Pancreas (tissue), 10 donors: Measurements from ENCODE around the gene CATSPERB. TPM values are rescaled to one million over a fixed set of nuclear protein-coding genes. Genes with fewer than 3 reads are reported as not detected.
"Not testable (repeated sequence)": the region's sequence is repeated elsewhere in the genome, so short reads cannot be mapped to it uniquely, and the experiment has no call there.

ENCODE experiments used
- ATAC-seq, 4 donors: fragments of 200-7000 bp; cut with Tn5 transposase; one replicate each; pipeline versions ENCODE4 v1.8.0 to v1.9.1; 2020; ENCODE audit warnings: mild to moderate bottlenecking in 4 of 4, moderate library complexity in 4 of 4
- DNase-seq, 6 donors: peaks; one replicate each; pipeline ENCODE4 v3.0.0-alpha.2; 2020
- FAIRE-seq: peaks from 2 replicates; lab custom pipeline; 2012; peaks lifted over from hg19 to GRCh38; lab: Jason Lieb, UNC
- H3K27ac ChIP-seq, 4 donors: fragments of 200-600 bp; sonication (generic); 1 replicate in 3 of 4; 2 replicates in 1 of 4; pipeline versions ENCODE4 v1.5.0 to v1.8.0; 2020
- H3K27me3 ChIP-seq, 4 donors: fragments of 200-600 bp; one replicate each; pipeline ENCODE4 v1.8.0; 2021
- H3K36me3 ChIP-seq, 3 donors: fragments of 200-600 bp; sonication (generic) in 1 of 3; one replicate each; pipeline versions ENCODE4 v1.5.0 to v1.8.0; 2020 to 2021
- H3K4me1 ChIP-seq, 3 donors: fragments of 200-600 bp; one replicate each; pipeline ENCODE4 v1.8.0; 2021
- H3K4me3 ChIP-seq, 4 donors: fragments of 200-600 bp; sonication (generic) in 2 of 4; one replicate each; pipeline versions ENCODE4 v1.5.0 to v1.8.0; 2020 to 2021
- H3K9me3 ChIP-seq, 4 donors: fragments of 200-600 bp; one replicate each; pipeline ENCODE4 v1.8.0; 2021
- WGBS, 2 donors: extraction: QIAGEN DNeasy Blood & Tissue Kit; methylation state at CpG; one replicate each; pipeline ENCODE4 v1.1.7; 2013; 5-methylcytosine and 5-hydroxymethylcytosine counted together
- intact Hi-C, 3 donors: fragments of 100-400 bp; cut with DNase I; formaldehyde crosslinking; loops; one replicate each; pipeline versions ENCODE4 v1.11.1 to v1.14.2; 2022
- polyA plus RNA-seq, 2 donors: library from polyadenylated mRNA; stranded (reverse); fragments of 200-250 nt; gene quantifications; one replicate each; pipeline ENCODE4 v1.2.3, GENCODE V29; 2013
- total RNA-seq, 6 donors: library from RNA; stranded (reverse); fragmentation: NEBNext Ultra II Directional in 4 of 6; extraction: Animal tissue kit (Norgen Biotek cat#: 25700) in 4 of 6; gene quantifications; one replicate each; pipeline versions ENCODE4 v1.2.1 to v1.2.4, GENCODE V29; 2021 to 2023
- TF ChIP-seq, protein P1 (sequence below), 4 donors: fragments of 200-600 bp; sonication (generic) in 3 of 4; IDR thresholded peaks; one replicate each; pipeline versions ENCODE4 v1.5.0 to v1.8.0; 2021; ENCODE audit warnings: antibody characterized with exemption in 4 of 4
- donor health status: healthy with polysubstance abuse.
- donor health status: DM: no; HTN: no; CAD: no; lungs with moderate emphysema.
- donor health status: DM: no; HTN: no; CAD: no.
- donor health status: control.
- donor health status: control.
- donor health status: Bipolar disorder and iron deficiency.
- donor health status: DM: yes; HTN: yes; CAD: no.
- donor health status: DM: no; HTN: no; CAD: no.
- donor health status: DM: no; HTN: no; CAD: no.
- donor health status: DM: yes; HTN: yes; CAD: no.

The CATSPERB gene
- total and polyA plus RNA-seq, 8 donors, result 6.0 to 40.0 (median 18.6) TPM

DNA sequence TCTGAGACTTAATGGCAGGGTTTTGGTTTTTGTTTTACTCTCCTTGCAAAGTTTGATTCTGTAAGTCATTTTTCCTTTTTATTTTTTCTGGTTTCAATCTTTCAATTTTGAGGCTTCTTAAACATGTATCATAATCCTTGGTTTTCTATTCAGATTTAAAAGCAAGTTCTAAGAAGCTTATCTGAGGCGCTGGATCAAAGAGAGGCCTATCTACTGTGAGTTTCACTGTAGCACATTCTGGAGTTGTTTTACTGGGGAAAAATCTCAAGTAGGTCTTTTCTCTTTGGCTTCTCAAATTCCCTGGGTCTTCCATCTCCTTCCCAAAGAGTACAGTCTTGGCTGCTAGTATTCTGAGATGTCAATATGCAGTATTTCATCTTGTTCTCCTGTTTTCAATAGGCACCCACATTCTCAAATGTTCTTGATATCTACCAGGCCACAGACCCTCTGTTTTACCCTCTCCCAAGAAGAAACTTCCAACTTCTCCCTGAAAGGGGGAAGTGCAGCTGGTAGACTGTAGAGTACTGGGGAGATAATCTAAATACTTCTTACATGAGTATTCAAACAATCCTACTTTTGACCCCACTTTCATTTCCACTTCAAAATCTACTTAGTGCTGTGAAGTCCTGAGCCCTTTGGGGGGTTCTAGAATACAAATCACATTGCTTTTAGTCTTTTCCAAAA lies 10.9 kb upstream of the CATSPERB start:
- intact Hi-C loops, result no loop called here
- Histone ChIP-seq H3K4me1 (peaks cover 10 to 26% (median 24%) of the 10 kb centered on the region in 3 donors), H3K27ac (peak overlapping the region in 2 of 4 donors; percentile 68 to 77), H3K36me3 (no peaks in the 10 kb centered on the region), H3K27me3 (no peaks in the 10 kb centered on the region), H3K9me3 (no peaks in the 10 kb centered on the region), H3K4me3 (no peak overlapping the region)
- TF ChIP-seq, protein P1, sequence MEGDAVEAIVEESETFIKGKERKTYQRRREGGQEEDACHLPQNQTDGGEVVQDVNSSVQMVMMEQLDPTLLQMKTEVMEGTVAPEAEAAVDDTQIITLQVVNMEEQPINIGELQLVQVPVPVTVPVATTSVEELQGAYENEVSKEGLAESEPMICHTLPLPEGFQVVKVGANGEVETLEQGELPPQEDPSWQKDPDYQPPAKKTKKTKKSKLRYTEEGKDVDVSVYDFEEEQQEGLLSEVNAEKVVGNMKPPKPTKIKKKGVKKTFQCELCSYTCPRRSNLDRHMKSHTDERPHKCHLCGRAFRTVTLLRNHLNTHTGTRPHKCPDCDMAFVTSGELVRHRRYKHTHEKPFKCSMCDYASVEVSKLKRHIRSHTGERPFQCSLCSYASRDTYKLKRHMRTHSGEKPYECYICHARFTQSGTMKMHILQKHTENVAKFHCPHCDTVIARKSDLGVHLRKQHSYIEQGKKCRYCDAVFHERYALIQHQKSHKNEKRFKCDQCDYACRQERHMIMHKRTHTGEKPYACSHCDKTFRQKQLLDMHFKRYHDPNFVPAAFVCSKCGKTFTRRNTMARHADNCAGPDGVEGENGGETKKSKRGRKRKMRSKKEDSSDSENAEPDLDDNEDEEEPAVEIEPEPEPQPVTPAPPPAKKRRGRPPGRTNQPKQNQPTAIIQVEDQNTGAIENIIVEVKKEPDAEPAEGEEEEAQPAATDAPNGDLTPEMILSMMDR (IDR thresholded peaks at IDR 0.05), result no peak
- FAIRE-seq, result no peak
- no peak for DNase-seq
- no peak for ATAC-seq
- WGBS, 2 donors, result 68 to 75% methylated on average over 1 of the region's 1 CpG

DNA sequence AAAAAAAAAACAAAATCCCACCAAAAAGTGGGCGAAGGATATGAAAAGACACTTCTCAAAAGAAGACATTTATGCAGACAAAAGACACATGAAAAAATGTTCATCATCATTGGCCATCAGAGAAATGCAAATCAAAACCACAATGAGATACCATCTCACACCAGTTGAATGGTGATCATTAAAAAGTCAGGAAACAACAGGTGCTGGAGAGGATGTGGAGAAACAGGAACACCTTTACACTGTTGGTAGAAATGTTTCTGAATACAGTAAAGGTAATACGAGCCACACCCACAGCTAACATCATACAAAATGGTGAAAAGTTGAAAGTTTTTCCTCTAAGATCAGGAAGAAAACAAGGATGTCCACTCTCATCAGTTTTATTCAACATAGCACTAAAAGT lies 8.0 kb upstream of the CATSPERB start:
- peaks cover 10 to 19% (median 12%) of the 10 kb centered on the region in 3 donors for H3K4me1 ChIP-seq

GRCh38 chr14:91737619-91738018 lies 5.7 kb upstream of the CATSPERB start:
- Histone ChIP-seq H3K27ac (no peak overlapping the region), H3K9me3 (no peaks in the 10 kb centered on the region), H3K4me3 (no peak overlapping the region), H3K4me1 (peaks cover 0 to 4% (median 0%) of the 10 kb centered on the region in 3 donors), H3K36me3 (no peaks in the 10 kb centered on the region), H3K27me3 (no peaks in the 10 kb centered on the region)
- TF ChIP-seq, protein P1 (IDR thresholded peaks at IDR 0.05), result no peak
- FAIRE-seq (no peak), DNase-seq (no peak), ATAC-seq (no peak)
- intact Hi-C loops, result no loop called here
- 92 to 95% methylated on average over 5 of the region's 5 CpGs for WGBS, 2 donors

More for the DNA sequence above, 8.0 kb upstream of the CATSPERB start:
- H3K36me3 ChIP-seq, H3K27ac ChIP-seq, H3K27me3 ChIP-seq, H3K4me3 ChIP-seq, H3K9me3 ChIP-seq, intact Hi-C loops, FAIRE-seq, ATAC-seq, DNase-seq: not testable (repeated sequence)
- 96% methylated on average over 2 of the region's 2 CpGs for WGBS, 2 donors

DNA sequence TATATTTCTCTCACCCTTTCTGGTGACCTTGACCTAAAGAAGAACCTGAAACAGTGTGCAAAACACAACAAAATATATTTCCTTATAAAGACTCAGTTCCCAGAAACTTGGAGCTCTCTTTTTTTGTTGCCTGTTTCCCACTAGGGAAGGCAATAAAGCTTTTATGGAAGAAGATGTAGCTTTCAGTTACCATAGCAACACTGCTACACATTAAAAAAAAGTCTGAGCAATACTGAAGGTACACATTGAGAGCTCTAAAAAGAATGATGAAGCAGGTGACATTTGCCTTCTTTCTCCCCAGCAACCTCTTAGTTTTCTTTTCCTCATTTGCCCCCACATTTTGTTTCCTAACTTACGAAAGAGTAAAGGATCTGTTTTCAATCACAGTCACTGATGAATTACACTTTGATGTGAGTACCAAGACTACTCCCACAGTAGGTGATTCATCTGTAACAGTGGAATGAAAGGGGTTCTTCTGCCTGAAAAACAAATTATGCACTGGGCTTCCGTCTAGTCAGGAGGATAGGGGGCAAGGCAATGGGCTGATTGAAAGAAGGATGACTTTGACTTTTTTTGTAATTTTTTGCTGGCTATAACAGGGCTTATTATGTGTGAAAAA lies 1.1 kb upstream of the CATSPERB start:
- H3K27me3 ChIP-seq, result no peaks in the 10 kb centered on the region
- no peaks in the 10 kb centered on the region for H3K36me3 ChIP-seq
- no peak overlapping the region for H3K27ac ChIP-seq
- no peak for DNase-seq
- intact Hi-C loops, result no loop called here
- FAIRE-seq, result no peak
- ATAC-seq, result peak in 3 of 4 donors; percentile 15 to 43 (median 34)
- H3K4me1 ChIP-seq, result peaks cover 0 to 6% (median 0%) of the 10 kb centered on the region in 3 donors
- H3K9me3 ChIP-seq, result no peaks in the 10 kb centered on the region
- 65 to 68% methylated on average over 2 of the region's 2 CpGs for WGBS, 2 donors
- TF ChIP-seq, protein P1 (IDR thresholded peaks at IDR 0.05), result no peak
- H3K4me3 ChIP-seq, result no peak overlapping the region

GRCh38 chr14:91732439-91732838 lies 553 bp upstream of the CATSPERB start:
- Histone ChIP-seq H3K4me1 (peaks cover 0 to 6% (median 0%) of the 10 kb centered on the region in 3 donors), H3K36me3 (no peaks in the 10 kb centered on the region), H3K4me3 (no peak overlapping the region), H3K27me3 (no peaks in the 10 kb centered on the region), H3K27ac (no peak overlapping the region), H3K9me3 (no peaks in the 10 kb centered on the region)
- ATAC-seq (peak in 3 of 4 donors; percentile 18 to 30 (median 25)), FAIRE-seq (no peak), DNase-seq (no peak)
- intact Hi-C loops, result no loop called here
- TF ChIP-seq, protein P1 (IDR thresholded peaks at IDR 0.05), result no peak
- WGBS, 2 donors, result 62 to 67% methylated on average over 5 of the region's 5 CpGs
